Hepatocyte (in vitro differentiated cells): Measurements from ENCODE around the gene KLK11.

Source experiments
- CTCF ChIP-seq: fragments of 200-600 bp; sonication (generic); IDR thresholded peaks from 2 replicates; pipeline ENCODE4 v1.5.1; 2016; ENCODE audit warnings: antibody characterized with exemption, mild to moderate bottlenecking; ENCODE audit not compliant: poor library complexity
- EZH2 ChIP-seq: fragments of 200-600 bp; sonication (generic); IDR thresholded peaks from 2 replicates; pipeline ENCODE4 v1.6.1; 2016; ENCODE audit warnings: antibody characterized with exemption, mild to moderate bottlenecking, borderline replicate concordance
- EZH2phosphoT487 ChIP-seq: fragments of 200-600 bp; sonication (generic); IDR thresholded peaks from one replicate; pipeline ENCODE4 v1.6.1; 2018; ENCODE audit warnings: antibody characterized with exemption, mild to moderate bottlenecking, low read depth, moderate library complexity; ENCODE audit not compliant: unreplicated experiment, severe bottlenecking

GRCh38 chr19:51043497-51043896 is 17.1 kb upstream of the KLK11 start:
- TF ChIP-seq CTCF (no peak), EZH2phosphoT487 (no peak), EZH2 (no peak)
